Fibroblast of mammary gland (primary cell): ENCODE data around the gene ERAS.

Experiments used
- DNase-seq: peaks from one replicate; pipeline ENCODE4 v3.0.0-alpha.2; 2010; ENCODE audit warnings: low read depth
- H3K4me3 ChIP-seq: 2 replicates; pipeline ENCODE4 v1.5.1; 2011; ENCODE audit warnings: low read depth, mild to moderate bottlenecking, low read length, moderate library complexity; ENCODE audit not compliant: control insufficient read depth
- CTCF ChIP-seq: conservative IDR thresholded peaks from 2 replicates; pipeline ENCODE4 v1.5.1; 2011; ENCODE audit warnings: low read depth, low read length, inconsistent platforms; ENCODE audit not compliant: control insufficient read depth, insufficient read depth

The ERAS gene

DNA sequence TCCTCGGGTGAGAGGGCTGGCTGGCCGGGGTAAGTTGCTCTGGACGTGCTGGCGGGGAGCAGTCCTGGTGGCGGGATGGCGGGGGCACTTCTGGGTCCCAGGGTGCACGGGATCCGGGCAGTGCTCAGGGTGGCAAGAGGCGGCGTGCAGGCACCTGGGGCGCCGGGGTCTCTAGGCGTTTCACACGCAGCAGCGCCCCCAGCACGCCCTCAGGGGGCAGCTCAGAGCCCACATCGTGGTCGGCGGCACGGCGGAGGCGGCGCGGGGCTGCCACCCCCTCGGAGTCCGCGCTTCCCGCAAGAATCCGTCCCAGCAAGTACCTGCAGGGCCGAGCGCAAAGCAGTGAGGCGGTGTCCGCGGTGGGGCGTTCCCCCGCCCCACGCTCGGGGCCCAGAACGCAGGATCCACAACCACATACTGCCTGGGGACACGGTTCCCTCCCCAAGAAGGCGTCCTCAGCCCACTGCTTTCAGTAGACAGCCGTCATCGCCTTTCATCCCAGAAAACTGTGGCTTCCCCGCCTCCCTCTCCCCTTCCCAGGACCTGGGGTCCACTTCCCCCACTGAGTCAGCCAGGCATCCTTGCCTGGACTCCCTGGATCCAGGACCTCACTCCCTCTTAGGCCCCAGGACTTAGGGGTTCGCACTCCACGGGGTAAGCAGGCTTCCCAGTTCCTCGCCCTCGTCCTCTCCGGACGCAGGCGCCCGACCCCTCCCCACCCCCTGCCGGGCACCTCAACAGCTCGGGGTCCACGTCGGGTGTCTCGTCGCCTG is 5.0 kb downstream of the ERAS start:
- no peak for DNase-seq
- H3K4me3 ChIP-seq, result no peak overlapping the region
- no peak for TF ChIP-seq CTCF

- TF ChIP-seq CTCF, result no peak
- DNase-seq, result no peak
- no peak overlapping the region for H3K4me3 ChIP-seq
Observed at GRCh38 chrX:48831909-48832291, 5.6 kb downstream of the ERAS start.

DNA sequence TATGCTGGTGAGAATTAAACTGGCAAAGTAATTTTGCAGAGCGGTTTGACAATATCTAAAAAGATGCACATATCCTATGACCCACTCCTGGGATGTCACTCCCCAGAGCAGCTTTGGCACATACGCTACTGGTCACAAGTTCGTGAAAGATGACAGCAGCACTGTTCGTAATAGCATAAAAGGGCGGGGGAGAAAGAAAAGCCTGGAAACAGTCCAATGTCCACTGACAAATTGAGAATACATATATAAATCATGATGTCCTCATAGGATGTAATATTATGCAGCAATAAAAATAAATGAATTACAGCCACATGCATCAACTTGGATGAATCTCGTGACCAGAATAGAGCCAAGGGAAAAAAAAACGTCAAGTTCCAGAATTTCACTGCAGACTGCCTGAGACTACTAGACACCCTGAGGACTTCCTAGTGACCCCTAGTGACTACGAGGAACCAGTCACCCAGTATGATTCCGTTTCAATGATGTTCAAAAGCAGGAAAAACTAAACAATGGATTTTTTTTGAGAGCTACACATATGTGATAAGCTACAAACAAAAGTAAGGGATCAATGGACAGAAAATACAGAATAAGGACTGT is 7.3 kb downstream of the ERAS start:
- no peak for TF ChIP-seq CTCF
- H3K4me3 ChIP-seq, result no peak overlapping the region
- DNase-seq, result no peak

- DNase-seq, result no peak
- no peak for TF ChIP-seq CTCF
- no peak overlapping the region for H3K4me3 ChIP-seq
Observed at GRCh38 chrX:48834383-48834709, 8.0 kb downstream of the ERAS start.

- DNase-seq, result no peak
- TF ChIP-seq CTCF, result no peak
- H3K4me3 ChIP-seq, result no peak within 1 kb of the TSS
Observed at GRCh38 chrX:48835524-48836329, 9.4 kb downstream of the ERAS start, which contains the start of gene PCSK1N. TSS of gene PCSK1N (minus strand) at chrX:48835610. CDS start at chrX:48835532, 78 bp downstream.

DNA sequence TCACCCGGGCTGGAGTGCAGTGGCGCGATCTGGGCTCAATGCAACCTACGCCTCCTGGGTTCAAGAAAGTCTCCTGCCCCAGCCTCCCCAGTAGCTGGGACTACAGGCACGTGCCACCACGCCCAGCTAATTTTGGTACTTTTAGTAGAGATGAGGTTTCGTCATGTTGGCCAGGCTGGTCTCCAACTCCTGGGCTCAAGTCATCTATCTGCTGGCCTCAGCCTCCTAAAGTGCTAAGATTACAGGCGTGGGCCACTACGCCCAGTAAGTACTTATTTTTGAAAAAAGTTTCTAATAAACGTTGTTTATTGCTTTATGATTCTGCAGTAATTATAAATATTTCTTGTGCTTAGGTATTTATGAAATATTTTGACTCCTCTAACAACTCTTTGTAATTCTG is 13.4 kb downstream of the ERAS start:
- H3K4me3 ChIP-seq, result no peak overlapping the region
- no peak for TF ChIP-seq CTCF
- no peak for DNase-seq
